GM23248 (cell line): ENCODE data around the gene TSPAN5. TPM values are rescaled to one million over a fixed set of nuclear protein-coding genes. Genes with fewer than 3 reads are reported as not detected.

Experiments used
- DNase-seq: peaks from one replicate; pipeline ENCODE4 v3.0.0-alpha.2; 2015
- H2AFZ ChIP-seq: fragments of 200-600 bp; sonication (generic); 2 replicates; pipeline ENCODE4 v1.6.1; 2016; ENCODE audit warnings: antibody characterized with exemption
- H3F3A ChIP-seq: fragments of 200-600 bp; sonication (generic); 2 replicates; pipeline ENCODE4 v1.6.1; 2016; ENCODE audit warnings: mild to moderate bottlenecking, antibody characterized with exemption, mixed run types; ENCODE audit not compliant: insufficient read depth
- H3K27ac ChIP-seq: fragments of 200-600 bp; sonication (generic); 2 replicates; pipeline ENCODE4 v1.5.1; 2016; ENCODE audit warnings: mild to moderate bottlenecking
- H3K27me3 ChIP-seq: fragments of 200-600 bp; sonication (generic); replicated peaks from 2 replicates; pipeline ENCODE4 v1.6.1; 2016; ENCODE audit warnings: mild to moderate bottlenecking; ENCODE audit not compliant: insufficient read depth
- H3K36me3 ChIP-seq: fragments of 200-600 bp; sonication (generic); 2 replicates; pipeline ENCODE4 v1.6.1; 2016; ENCODE audit warnings: low read depth, mild to moderate bottlenecking
- H3K4me1 ChIP-seq: fragments of 200-600 bp; sonication (generic); 2 replicates; pipeline ENCODE4 v1.6.1; 2016; ENCODE audit warnings: mild to moderate bottlenecking; ENCODE audit not compliant: insufficient read depth
- H3K4me2 ChIP-seq: fragments of 200-600 bp; sonication (generic); one replicate; pipeline ENCODE4 v1.6.1; 2016; ENCODE audit warnings: mild to moderate bottlenecking; ENCODE audit not compliant: unreplicated experiment
- H3K4me3 ChIP-seq: fragments of 200-600 bp; sonication (generic); 2 replicates; pipeline ENCODE4 v1.5.1; 2016; ENCODE audit warnings: mild to moderate bottlenecking
- H3K79me2 ChIP-seq: fragments of 200-600 bp; sonication (generic); 2 replicates; pipeline ENCODE4 v1.6.1; 2016; ENCODE audit warnings: mild to moderate bottlenecking; ENCODE audit not compliant: insufficient read depth
- H3K9ac ChIP-seq: fragments of 200-600 bp; sonication (generic); 2 replicates; pipeline ENCODE4 v1.6.1; 2016; ENCODE audit warnings: mild to moderate bottlenecking
- H3K9me2 ChIP-seq: fragments of 200-600 bp; sonication (generic); 2 replicates; pipeline ENCODE4 v1.6.1; 2016; ENCODE audit warnings: mixed run types, mild to moderate bottlenecking, moderate library complexity; ENCODE audit not compliant: insufficient read depth
- H3K9me3 ChIP-seq: fragments of 200-600 bp; sonication (generic); one replicate; pipeline ENCODE4 v1.6.1; 2017; ENCODE audit warnings: low read depth
- H4K20me1 ChIP-seq: fragments of 200-600 bp; sonication (generic); 2 replicates; pipeline ENCODE4 v1.6.0; 2016; ENCODE audit not compliant: insufficient read depth
- EZH2 ChIP-seq: fragments of 200-600 bp; sonication (generic); IDR thresholded peaks from 2 replicates; pipeline ENCODE4 v1.6.1; 2018; ENCODE audit warnings: antibody characterized with exemption, mild to moderate bottlenecking; ENCODE audit not compliant: insufficient read depth, poor library complexity, severe bottlenecking
- EZH2phosphoT487 ChIP-seq: fragments of 200-600 bp; sonication (generic); IDR thresholded peaks from 2 replicates; pipeline ENCODE4 v1.6.1; 2018; ENCODE audit warnings: antibody characterized with exemption, moderate library complexity, mild to moderate bottlenecking, low read depth; ENCODE audit not compliant: insufficient read depth
- WGBS, 2 experiments: methylation state at CpG; one replicate each; pipeline ENCODE4 v1.1.6; 2015 to 2017; ENCODE audit warnings: low lambda C conversion rate in 2 of 2, low coverage in 1 of 2; ENCODE audit errors: missing lambda C conversion rate in 2 of 2; 5-methylcytosine and 5-hydroxymethylcytosine counted together
- in situ Hi-C: fragments of 300-500 bp; cut with MboI; formaldehyde crosslinking; loops from 2 replicates; pipeline ENCODE4 v1.15.0; 2020
- polyA plus RNA-seq: library from polyadenylated mRNA; unstranded; fragments of >200 nt; fragmentation: Nextera tagmentation; extraction: Ambion mirVana; gene quantifications from 2 replicates; pipeline ENCODE4 v1.2.1, GENCODE V29; 2016
- total RNA-seq: library from RNA; depleted of rRNA; stranded (reverse); fragments of >200 nt; shearing (Covaris generic); gene quantifications from 2 replicates; pipeline ENCODE4 v1.2.3, GENCODE V29; 2014

The TSPAN5 gene
- total and polyA plus RNA-seq, 2 experiments from 2014 or later: 61.9 to 76.6 TPM

DNA sequence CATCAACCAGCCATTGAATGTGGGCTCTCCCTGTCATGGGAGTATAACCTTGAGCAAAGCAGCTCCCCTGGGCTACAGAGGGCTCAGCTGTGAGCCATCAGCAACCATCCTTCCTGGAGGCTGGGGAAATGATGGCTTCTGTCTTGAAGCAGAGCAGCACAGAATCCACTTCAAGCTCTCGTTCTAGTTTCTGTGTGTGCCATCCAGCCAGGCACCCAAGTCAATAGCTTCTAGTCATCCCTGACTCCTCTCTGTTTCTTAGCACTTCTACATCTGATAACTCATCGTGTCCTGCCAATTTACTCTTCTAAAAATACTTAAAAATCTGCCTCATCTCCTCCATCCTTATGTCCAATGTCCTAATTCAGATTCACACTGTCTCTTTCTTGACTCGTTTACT lies 42.2 kb upstream of the TSPAN5 start:
- 64 to 72% methylated on average over 3 of the region's 3 CpGs for WGBS, 2 experiments
- in situ Hi-C loops: no loop called here

DNA sequence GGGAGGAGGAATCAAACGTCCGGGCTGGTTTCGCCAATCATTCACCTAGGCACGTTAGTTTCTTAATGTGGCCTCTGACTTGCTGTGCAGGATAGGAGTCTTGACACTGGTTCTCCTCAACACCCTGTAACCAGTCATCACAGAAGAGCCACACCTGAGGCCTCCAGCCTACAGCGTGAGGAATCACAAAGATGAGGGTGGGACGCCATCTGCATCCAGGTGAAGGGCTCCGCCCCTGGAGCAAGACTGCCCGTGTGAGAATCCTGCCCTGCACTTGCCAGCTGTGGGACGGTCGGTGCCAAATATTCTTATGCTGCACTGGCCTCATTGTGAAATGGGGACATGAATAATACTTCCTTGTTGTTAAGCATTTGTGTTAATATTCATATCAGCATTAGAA lies 35.7 kb upstream of the TSPAN5 start:
- H3K9me2 ChIP-seq: no peaks in the 10 kb centered on the region
- H3K4me2 ChIP-seq: no peak overlapping the region
- no peaks in the 10 kb centered on the region for H3K9me3 ChIP-seq
- peaks cover 7% of the 10 kb centered on the region for H3F3A ChIP-seq
- H3K79me2 ChIP-seq: no peaks in the 10 kb centered on the region
- no peak overlapping the region for H3K27ac ChIP-seq
- H3K9ac ChIP-seq: no peak overlapping the region
- H2AFZ ChIP-seq: no peak overlapping the region
- H3K27me3 ChIP-seq: no peaks in the 10 kb centered on the region
- 72% methylated on average over 10 of the region's 10 CpGs for WGBS, 2 experiments
- DNase-seq: no peak
- TF ChIP-seq EZH2phosphoT487: no peak
- TF ChIP-seq EZH2: no peak
- no peak overlapping the region for H3K4me3 ChIP-seq
- no peaks in the 10 kb centered on the region for H3K36me3 ChIP-seq
- no peaks in the 10 kb centered on the region for H4K20me1 ChIP-seq
- in situ Hi-C loops: no loop called here
- H3K4me1 ChIP-seq: peaks cover 5% of the 10 kb centered on the region

More for the DNA sequence above, 42.2 kb upstream of the TSPAN5 start:
- Histone ChIP-seq H3K4me3 (no peak overlapping the region), H3K4me1 (no peaks in the 10 kb centered on the region), H3K9me2 (no peaks in the 10 kb centered on the region), H3K9me3 (no peaks in the 10 kb centered on the region), H3K4me2 (no peak overlapping the region), H3K9ac (no peak overlapping the region), H3F3A (no peaks in the 10 kb centered on the region), H3K27ac (no peak overlapping the region), H3K36me3 (no peaks in the 10 kb centered on the region), H4K20me1 (no peaks in the 10 kb centered on the region), H2AFZ (no peak overlapping the region), H3K27me3 (no peaks in the 10 kb centered on the region), H3K79me2 (no peaks in the 10 kb centered on the region)
- TF ChIP-seq EZH2phosphoT487 (no peak), EZH2 (no peak)
- DNase-seq: no peak

DNA sequence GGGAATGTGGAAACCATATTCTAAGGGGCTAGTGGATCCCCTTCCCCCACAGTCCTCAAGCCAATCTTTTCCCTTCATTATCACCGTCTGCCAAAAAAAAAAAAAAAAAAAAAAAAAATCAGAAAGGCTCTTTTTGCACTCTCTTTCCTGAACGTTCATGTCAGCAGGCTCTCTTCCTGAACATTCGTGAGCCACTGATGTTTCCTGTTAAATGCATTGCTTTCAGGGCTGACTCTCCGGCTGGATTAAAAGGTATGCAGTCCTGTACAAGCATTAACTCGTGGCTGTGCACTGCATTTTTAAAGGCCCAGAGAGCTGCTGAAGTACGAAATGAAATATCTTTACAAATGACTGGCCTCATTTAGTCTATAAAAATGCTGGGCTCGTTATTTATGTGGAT lies 34.0 kb upstream of the TSPAN5 start:
- Histone ChIP-seq H3K36me3 (no peaks in the 10 kb centered on the region), H3K27ac (no peak overlapping the region), H2AFZ (no peak overlapping the region), H3F3A (peaks cover 24% of the 10 kb centered on the region), H3K4me2 (no peak overlapping the region), H3K4me3 (no peak overlapping the region), H3K9ac (no peak overlapping the region), H3K79me2 (no peaks in the 10 kb centered on the region), H3K9me2 (no peaks in the 10 kb centered on the region), H3K4me1 (peaks cover 21% of the 10 kb centered on the region), H3K9me3 (no peaks in the 10 kb centered on the region), H4K20me1 (no peaks in the 10 kb centered on the region), H3K27me3 (no peaks in the 10 kb centered on the region)
- TF ChIP-seq EZH2phosphoT487 (no peak), EZH2 (no peak)
- in situ Hi-C loops: no loop called here
- no peak for DNase-seq
- WGBS, 2 experiments: 39 to 43% methylated on average over 7 of the region's 7 CpGs

DNA sequence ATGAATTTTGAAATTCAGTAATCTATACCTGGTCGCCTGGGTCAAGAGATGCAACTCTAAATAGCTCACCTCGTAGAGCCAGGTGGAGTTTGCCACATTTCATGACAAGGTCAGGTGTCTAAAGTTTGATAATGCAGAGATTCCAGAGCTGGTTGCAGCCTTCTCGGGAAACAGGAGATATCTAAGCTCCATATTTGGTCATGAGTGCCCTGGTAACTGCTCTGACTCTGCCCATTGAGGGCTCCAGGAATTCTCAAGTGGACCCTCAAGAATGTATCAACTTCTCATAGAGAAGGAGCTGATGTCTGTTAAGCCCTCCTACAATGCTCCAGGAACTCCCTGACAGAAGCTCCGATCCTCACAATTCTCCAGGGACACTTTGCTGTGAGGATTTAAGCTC lies 33.2 kb upstream of the TSPAN5 start:
- 48 to 49% methylated on average over 4 of the region's 4 CpGs for WGBS, 2 experiments
- Histone ChIP-seq H3K79me2 (no peaks in the 10 kb centered on the region), H3K27ac (no peak overlapping the region), H3K9me3 (no peaks in the 10 kb centered on the region), H3K9me2 (no peaks in the 10 kb centered on the region), H3K9ac (no peak overlapping the region), H4K20me1 (no peaks in the 10 kb centered on the region), H3F3A (peaks cover 24% of the 10 kb centered on the region), H3K4me1 (peaks cover 23% of the 10 kb centered on the region), H2AFZ (no peak overlapping the region), H3K27me3 (no peaks in the 10 kb centered on the region), H3K4me2 (no peak overlapping the region), H3K36me3 (no peaks in the 10 kb centered on the region), H3K4me3 (no peak overlapping the region)
- DNase-seq: no peak
- TF ChIP-seq EZH2phosphoT487: no peak
- TF ChIP-seq EZH2: no peak
- in situ Hi-C loops: no loop called here
